ENCODE measurements around the gene MXD3.

Gene MXD3

GRCh38 chr5:177312649-177313181 lies 1.0 kb upstream of the MXD3 start:
- peak; percentile 9; the same call in 1 of the 2 replicates for TF ChIP-seq CTCF (IDR thresholded peaks at IDR 0.05; ENCODE audit: borderline replicate concordance, insufficient read depth, low read depth, low read length)
- H3K4me3 ChIP-seq (ENCODE audit: low read depth, low read length) = peak overlapping the region; percentile 46

GRCh38 chr5:177311392-177311722 lies 341 bp downstream of the MXD3 start:
- no peak for TF ChIP-seq CTCF (IDR thresholded peaks at IDR 0.05; ENCODE audit: borderline replicate concordance, insufficient read depth, low read depth, low read length)
- H3K4me3 ChIP-seq (ENCODE audit: low read depth, low read length) = peak overlapping the region; percentile 66

GRCh38 chr5:177310757-177311391 lies 824 bp downstream of the MXD3 start:
- no peak for TF ChIP-seq CTCF (IDR thresholded peaks at IDR 0.05; ENCODE audit: borderline replicate concordance, insufficient read depth, low read depth, low read length)
- H3K4me3 ChIP-seq (ENCODE audit: low read depth, low read length) = peak overlapping the region; percentile 66

GRCh38 chr5:177310332-177310731 lies 1.4 kb downstream of the MXD3 start:
- H3K4me3 ChIP-seq (ENCODE audit: low read depth, low read length) = peak overlapping the region; percentile 66
- TF ChIP-seq CTCF (IDR thresholded peaks at IDR 0.05; ENCODE audit: borderline replicate concordance, insufficient read depth, low read depth, low read length) = no peak

- H3K4me3 ChIP-seq (ENCODE audit: low read depth, low read length) = no peak overlapping the region
- TF ChIP-seq CTCF (IDR thresholded peaks at IDR 0.05; ENCODE audit: borderline replicate concordance, insufficient read depth, low read depth, low read length) = peak; percentile 94
Observed at GRCh38 chr5:177309351-177310191, 2.1 kb downstream of the MXD3 start.

GRCh38 chr5:177308740-177309139 lies 3.0 kb downstream of the MXD3 start:
- no peak overlapping the region for H3K4me3 ChIP-seq (ENCODE audit: low read depth, low read length)
- TF ChIP-seq CTCF (IDR thresholded peaks at IDR 0.05; ENCODE audit: borderline replicate concordance, insufficient read depth, low read depth, low read length) = no peak

Data from GM12875 (cell line).